Activated T-helper 1 cell treated with anti-CD3 and anti-CD28 coated beads, Interleukin-12 subunit alpha, Interleukin-12 subunit beta, Interleukin-2, Interleukin-4 antibody, amounts not matched to agents 30 ng/mL and 10 ng/mL and 1 ng/mL, durations not matched to agents 14 hours and 24 hours and 36 hours (primary cell): ENCODE measurements around the gene CACNG4. TPM values are rescaled to one million over a fixed set of nuclear protein-coding genes. Genes with fewer than 3 reads are reported as not detected.

Experiments
- DNase-seq: peaks from one replicate; pipeline ENCODE4 v3.0.0; 2021; ENCODE audit warnings: low spot score
- H3K27ac Mint-ChIP-seq: one replicate; pipeline ENCODE4 v1.8.0; 2021; ENCODE audit warnings: mild to moderate bottlenecking, mixed read lengths
- H3K27me3 Mint-ChIP-seq: one replicate; pipeline ENCODE4 v1.8.0; 2022; ENCODE audit warnings: mild to moderate bottlenecking, moderate library complexity, mixed read lengths; ENCODE audit not compliant: insufficient read depth
- H3K36me3 Mint-ChIP-seq: one replicate; pipeline ENCODE4 v1.8.0; 2021; ENCODE audit warnings: low read depth, mixed read lengths
- H3K4me1 Mint-ChIP-seq: one replicate; pipeline ENCODE4 v1.8.0; 2021; ENCODE audit warnings: low read depth, mixed read lengths
- H3K4me3 Mint-ChIP-seq: one replicate; pipeline ENCODE4 v1.8.0; 2021; ENCODE audit warnings: mild to moderate bottlenecking, moderate library complexity, mixed read lengths
- H3K9me3 Mint-ChIP-seq: one replicate; pipeline ENCODE4 v1.8.0; 2021; ENCODE audit warnings: mixed read lengths
- intact Hi-C: fragments of 100-400 bp; cut with micrococcal nuclease; formaldehyde crosslinking; loops from one replicate; pipeline ENCODE4 v1.15.1; 2024
- total RNA-seq: library from RNA; stranded (reverse); gene quantifications from 2 replicates; pipeline ENCODE4 v1.2.3, GENCODE V29; 2022

The CACNG4 gene
- total RNA-seq, 1 donor from 2014 or later: not detected

- Mint-ChIP-seq H3K36me3 (no peaks in the 10 kb centered on the region), H3K4me3 (no peak overlapping the region), H3K27me3 (peaks cover 12% of the 10 kb centered on the region), H3K27ac (no peak overlapping the region), H3K4me1 (no peaks in the 10 kb centered on the region), H3K9me3 (no peaks in the 10 kb centered on the region)
- no peak for DNase-seq
- intact Hi-C loops: no loop called here
These were observed 39.7 kb downstream of the CACNG4 start for GRCh38 chr17:67004181-67004580.

GRCh38 chr17:67007266-67007665 is 42.8 kb downstream of the CACNG4 start:
- H3K4me3 Mint-ChIP-seq: no peak overlapping the region
- intact Hi-C loops: no loop called here

GRCh38 chr17:67008101-67008500 is 43.6 kb downstream of the CACNG4 start:
- H3K27me3 Mint-ChIP-seq: peaks cover 9% of the 10 kb centered on the region
- H3K4me1 Mint-ChIP-seq: no peaks in the 10 kb centered on the region
- H3K36me3 Mint-ChIP-seq: no peaks in the 10 kb centered on the region
- H3K27ac Mint-ChIP-seq: no peak overlapping the region
- H3K9me3 Mint-ChIP-seq: no peaks in the 10 kb centered on the region
- DNase-seq: no peak
- intact Hi-C loops: no loop called here
- no peak overlapping the region for H3K4me3 Mint-ChIP-seq

More at GRCh38 chr17:67007266-67007665, 42.8 kb downstream of the CACNG4 start:
- no peaks in the 10 kb centered on the region for H3K9me3 Mint-ChIP-seq
- H3K27me3 Mint-ChIP-seq: peaks cover 13% of the 10 kb centered on the region
- DNase-seq: no peak
- H3K36me3 Mint-ChIP-seq: no peaks in the 10 kb centered on the region
- no peak overlapping the region for H3K27ac Mint-ChIP-seq
- H3K4me1 Mint-ChIP-seq: no peaks in the 10 kb centered on the region

GRCh38 chr17:67011527-67012175 is 47.1 kb downstream of the CACNG4 start:
- Mint-ChIP-seq H3K36me3 (no peaks in the 10 kb centered on the region), H3K4me3 (no peak overlapping the region), H3K4me1 (no peaks in the 10 kb centered on the region), H3K27ac (no peak overlapping the region), H3K9me3 (no peaks in the 10 kb centered on the region), H3K27me3 (peaks cover 3% of the 10 kb centered on the region)
- no peak for DNase-seq
- intact Hi-C loops: no loop called here

- no peak overlapping the region for H3K4me3 Mint-ChIP-seq
- no peaks in the 10 kb centered on the region for H3K4me1 Mint-ChIP-seq
- H3K27me3 Mint-ChIP-seq: peaks cover 3% of the 10 kb centered on the region
- no peaks in the 10 kb centered on the region for H3K36me3 Mint-ChIP-seq
- H3K27ac Mint-ChIP-seq: no peak overlapping the region
- DNase-seq: no peak
- intact Hi-C loops: no loop called here
- H3K9me3 Mint-ChIP-seq: no peaks in the 10 kb centered on the region
These were observed 49.4 kb downstream of the CACNG4 start for GRCh38 chr17:67013891-67014290.

GRCh38 chr17:67015001-67015400 is 50.5 kb downstream of the CACNG4 start:
- Mint-ChIP-seq H3K9me3 (no peaks in the 10 kb centered on the region), H3K27ac (no peak overlapping the region), H3K4me1 (no peaks in the 10 kb centered on the region), H3K36me3 (no peaks in the 10 kb centered on the region), H3K4me3 (no peak overlapping the region), H3K27me3 (no peaks in the 10 kb centered on the region)
- intact Hi-C loops: no loop called here
- no peak for DNase-seq

GRCh38 chr17:67016039-67016762 is 51.7 kb downstream of the CACNG4 start:
- intact Hi-C loops: no loop called here

GRCh38 chr17:67017910-67018309 is 53.4 kb downstream of the CACNG4 start:
- H3K36me3 Mint-ChIP-seq: no peaks in the 10 kb centered on the region
- no peaks in the 10 kb centered on the region for H3K9me3 Mint-ChIP-seq
- intact Hi-C loops: no loop called here
- H3K27me3 Mint-ChIP-seq: peaks cover 2% of the 10 kb centered on the region
- no peak overlapping the region for H3K4me3 Mint-ChIP-seq
- no peaks in the 10 kb centered on the region for H3K4me1 Mint-ChIP-seq
- DNase-seq: no peak
- no peak overlapping the region for H3K27ac Mint-ChIP-seq

More at GRCh38 chr17:67016039-67016762, 51.7 kb downstream of the CACNG4 start:
- Mint-ChIP-seq H3K4me3 (no peak overlapping the region), H3K9me3 (no peaks in the 10 kb centered on the region), H3K36me3 (no peaks in the 10 kb centered on the region), H3K27me3 (no peaks in the 10 kb centered on the region), H3K27ac (no peak overlapping the region), H3K4me1 (no peaks in the 10 kb centered on the region)
- no peak for DNase-seq

- H3K4me1 Mint-ChIP-seq: no peaks in the 10 kb centered on the region
- DNase-seq: no peak
- H3K27me3 Mint-ChIP-seq: peaks cover 3% of the 10 kb centered on the region
- intact Hi-C loops: no loop called here
- no peaks in the 10 kb centered on the region for H3K9me3 Mint-ChIP-seq
- no peak overlapping the region for H3K27ac Mint-ChIP-seq
- H3K36me3 Mint-ChIP-seq: no peaks in the 10 kb centered on the region
- no peak overlapping the region for H3K4me3 Mint-ChIP-seq
These were observed 54.2 kb downstream of the CACNG4 start for GRCh38 chr17:67018471-67019434.

- H3K4me3 Mint-ChIP-seq: no peak overlapping the region
- intact Hi-C loops: no loop called here
- no peaks in the 10 kb centered on the region for H3K4me1 Mint-ChIP-seq
- H3K27ac Mint-ChIP-seq: no peak overlapping the region
- peaks cover 3% of the 10 kb centered on the region for H3K27me3 Mint-ChIP-seq
- no peaks in the 10 kb centered on the region for H3K9me3 Mint-ChIP-seq
- H3K36me3 Mint-ChIP-seq: no peaks in the 10 kb centered on the region
- no peak for DNase-seq
These were observed 55.3 kb downstream of the CACNG4 start for GRCh38 chr17:67019809-67020208.

- H3K4me3 Mint-ChIP-seq: no peak overlapping the region
- intact Hi-C loops: no loop called here
- no peak overlapping the region for H3K27ac Mint-ChIP-seq
- H3K36me3 Mint-ChIP-seq: no peaks in the 10 kb centered on the region
- H3K9me3 Mint-ChIP-seq: no peaks in the 10 kb centered on the region
- no peaks in the 10 kb centered on the region for H3K4me1 Mint-ChIP-seq
- DNase-seq: no peak
- H3K27me3 Mint-ChIP-seq: peaks cover 3% of the 10 kb centered on the region
These were observed 55.8 kb downstream of the CACNG4 start for GRCh38 chr17:67020293-67020766.

GRCh38 chr17:67021196-67021595 is 56.7 kb downstream of the CACNG4 start:
- peaks cover 3% of the 10 kb centered on the region for H3K27me3 Mint-ChIP-seq
- no peak overlapping the region for H3K27ac Mint-ChIP-seq
- no peaks in the 10 kb centered on the region for H3K4me1 Mint-ChIP-seq
- no peak overlapping the region for H3K4me3 Mint-ChIP-seq
- intact Hi-C loops: no loop called here
- no peaks in the 10 kb centered on the region for H3K36me3 Mint-ChIP-seq
- DNase-seq: no peak
- no peaks in the 10 kb centered on the region for H3K9me3 Mint-ChIP-seq
